D721Med (cell line): Measurements from ENCODE around the gene GLIS1.

ENCODE experiments used
- DNase-seq: peaks from one replicate; pipeline ENCODE4 v3.0.0; 2011; ENCODE audit warnings: low spot score; ENCODE audit not compliant: insufficient read length
- FAIRE-seq: peaks from 2 replicates; lab custom pipeline; 2011; peaks lifted over from hg19 to GRCh38; lab: Jason Lieb, UNC
- TF ChIP-seq, protein P1 (sequence below): IDR thresholded peaks from 2 replicates; pipeline ENCODE4 v1.5.1; 2012; ENCODE audit warnings: mild to moderate bottlenecking, control low read depth; ENCODE audit not compliant: insufficient read depth; ENCODE audit errors: missing control alignments

The GLIS1 gene

DNA sequence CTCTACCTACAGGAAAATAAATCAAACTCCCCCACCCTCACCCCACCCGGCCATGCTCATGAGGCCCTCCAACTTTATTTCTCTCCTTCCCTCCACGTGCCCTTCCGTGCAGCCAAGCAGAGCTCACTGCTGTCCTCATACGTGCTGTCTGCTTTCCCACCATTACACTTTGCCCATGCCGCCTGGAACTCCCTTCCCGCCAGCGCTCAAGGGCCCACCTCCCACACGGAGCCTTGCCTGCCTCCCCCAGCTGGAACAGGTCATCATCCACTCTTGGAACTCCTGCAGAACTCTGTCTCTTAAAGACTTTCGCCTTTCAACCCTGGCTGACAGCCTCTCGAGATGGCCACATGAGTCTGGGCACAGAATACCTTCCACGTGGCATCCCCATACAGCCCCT is 42.4 kb downstream of the GLIS1 start:
- DNase-seq (no peak), FAIRE-seq (no peak)
- TF ChIP-seq, protein P1, sequence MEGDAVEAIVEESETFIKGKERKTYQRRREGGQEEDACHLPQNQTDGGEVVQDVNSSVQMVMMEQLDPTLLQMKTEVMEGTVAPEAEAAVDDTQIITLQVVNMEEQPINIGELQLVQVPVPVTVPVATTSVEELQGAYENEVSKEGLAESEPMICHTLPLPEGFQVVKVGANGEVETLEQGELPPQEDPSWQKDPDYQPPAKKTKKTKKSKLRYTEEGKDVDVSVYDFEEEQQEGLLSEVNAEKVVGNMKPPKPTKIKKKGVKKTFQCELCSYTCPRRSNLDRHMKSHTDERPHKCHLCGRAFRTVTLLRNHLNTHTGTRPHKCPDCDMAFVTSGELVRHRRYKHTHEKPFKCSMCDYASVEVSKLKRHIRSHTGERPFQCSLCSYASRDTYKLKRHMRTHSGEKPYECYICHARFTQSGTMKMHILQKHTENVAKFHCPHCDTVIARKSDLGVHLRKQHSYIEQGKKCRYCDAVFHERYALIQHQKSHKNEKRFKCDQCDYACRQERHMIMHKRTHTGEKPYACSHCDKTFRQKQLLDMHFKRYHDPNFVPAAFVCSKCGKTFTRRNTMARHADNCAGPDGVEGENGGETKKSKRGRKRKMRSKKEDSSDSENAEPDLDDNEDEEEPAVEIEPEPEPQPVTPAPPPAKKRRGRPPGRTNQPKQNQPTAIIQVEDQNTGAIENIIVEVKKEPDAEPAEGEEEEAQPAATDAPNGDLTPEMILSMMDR, result no peak

DNA sequence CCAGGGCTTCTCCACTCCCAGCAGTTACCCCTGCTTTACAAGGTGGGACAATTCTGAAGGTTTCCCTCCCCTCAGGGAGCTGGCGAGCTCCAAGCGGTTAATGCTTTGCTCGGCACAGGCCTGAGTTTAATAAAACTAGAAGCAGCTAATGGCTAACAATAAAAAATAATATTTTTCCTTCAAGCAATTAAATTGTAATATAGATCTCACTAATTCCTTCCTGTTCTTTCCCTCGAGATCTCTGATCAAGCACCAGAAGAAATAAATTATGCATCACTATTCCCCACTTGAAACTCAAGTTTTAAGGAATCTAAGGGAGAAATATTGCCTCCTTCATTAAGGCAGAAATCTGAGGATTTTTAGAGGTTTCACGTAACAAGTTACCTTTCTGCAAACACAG is 42.9 kb downstream of the GLIS1 start:
- TF ChIP-seq, protein P1, result no peak
- FAIRE-seq (no peak), DNase-seq (no peak)

DNA sequence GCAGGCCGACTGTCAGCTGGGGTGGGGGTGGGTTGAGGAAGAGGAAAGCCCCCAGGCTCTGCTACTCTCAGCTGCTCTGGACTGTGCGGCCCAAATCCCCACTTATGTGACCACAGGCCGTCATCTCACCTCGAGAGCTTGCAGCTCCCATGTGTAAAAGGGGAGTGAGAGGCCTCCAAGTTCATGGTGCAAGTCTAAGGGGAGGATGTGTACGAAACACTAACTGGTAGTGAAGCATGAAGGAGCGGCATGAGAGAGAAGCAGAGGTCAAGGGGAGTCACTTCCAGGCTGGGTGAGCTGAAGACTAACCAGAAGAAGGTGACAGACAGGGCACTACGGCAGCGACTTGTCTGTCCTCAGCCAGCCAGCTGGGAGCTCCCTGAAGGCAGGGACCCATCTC is 43.8 kb downstream of the GLIS1 start:
- TF ChIP-seq, protein P1, result no peak

DNA sequence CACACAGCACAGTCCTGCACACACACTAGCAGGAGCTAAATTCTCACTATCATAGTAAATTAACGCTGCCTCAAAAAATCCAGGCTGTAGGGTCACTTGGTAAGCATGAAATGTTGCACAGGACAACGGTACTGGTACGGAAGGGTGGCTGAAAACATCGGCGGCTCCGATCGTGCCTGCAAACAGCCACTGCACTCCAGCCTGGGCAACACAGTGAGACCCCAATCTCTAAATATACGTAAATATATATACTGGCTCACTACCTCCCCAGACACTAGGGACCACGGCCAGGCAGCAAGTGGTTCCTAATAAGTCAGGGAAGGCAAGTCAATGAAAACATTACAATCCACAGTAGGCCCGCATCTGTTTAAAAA is 44.3 kb downstream of the GLIS1 start:
- TF ChIP-seq, protein P1, result no peak
- DNase-seq (no peak), FAIRE-seq (no peak)

More for the DNA sequence above, 43.8 kb downstream of the GLIS1 start:
- FAIRE-seq, result no peak
- DNase-seq, result no peak

DNA sequence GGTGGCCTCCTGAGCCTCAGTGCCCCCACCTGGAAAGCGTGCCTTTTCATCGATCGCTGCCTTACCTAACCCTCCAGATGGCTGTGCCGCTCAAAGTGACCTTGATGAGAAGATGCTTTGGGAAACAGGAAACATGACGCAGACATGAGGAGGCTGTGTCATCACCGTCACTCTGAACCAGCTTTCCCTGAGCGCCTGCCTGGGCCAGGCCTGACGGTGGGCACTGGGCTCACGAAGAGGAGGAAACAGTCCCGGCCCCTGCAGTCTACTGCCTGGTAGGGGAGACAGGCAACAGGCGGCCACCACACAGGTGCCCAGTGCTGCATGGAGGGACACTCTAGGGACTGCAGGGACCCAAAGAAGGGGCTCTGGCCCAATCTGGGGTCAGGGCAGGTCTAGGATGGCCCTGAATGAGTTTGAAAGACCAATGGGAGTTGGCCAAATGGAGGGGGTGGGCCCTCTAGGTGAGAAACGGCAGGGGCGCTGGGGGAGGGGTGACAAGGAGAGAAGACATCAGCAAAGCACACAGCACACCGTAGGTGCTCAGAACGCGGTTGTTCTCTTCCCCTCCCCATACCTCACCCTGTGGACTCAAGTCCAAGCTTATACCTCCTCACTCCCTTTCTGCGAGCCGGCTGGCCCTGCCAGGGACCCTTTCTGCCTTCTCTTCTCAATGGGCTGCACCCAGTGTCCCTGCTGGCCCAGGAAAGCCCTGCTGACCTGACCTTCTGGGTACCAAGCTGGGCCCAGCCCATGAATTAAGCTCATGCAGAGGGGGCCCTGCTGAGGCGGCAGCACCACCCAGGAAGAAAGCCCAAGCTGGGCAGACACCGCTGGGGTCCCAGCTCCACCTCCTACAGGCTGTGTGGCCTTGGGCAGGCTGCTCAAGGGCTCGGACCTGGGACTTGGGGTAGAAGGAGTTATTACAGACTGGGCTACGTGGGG is 44.9 kb downstream of the GLIS1 start:
- FAIRE-seq (no peak), DNase-seq (no peak)
- TF ChIP-seq, protein P1, result no peak

DNA sequence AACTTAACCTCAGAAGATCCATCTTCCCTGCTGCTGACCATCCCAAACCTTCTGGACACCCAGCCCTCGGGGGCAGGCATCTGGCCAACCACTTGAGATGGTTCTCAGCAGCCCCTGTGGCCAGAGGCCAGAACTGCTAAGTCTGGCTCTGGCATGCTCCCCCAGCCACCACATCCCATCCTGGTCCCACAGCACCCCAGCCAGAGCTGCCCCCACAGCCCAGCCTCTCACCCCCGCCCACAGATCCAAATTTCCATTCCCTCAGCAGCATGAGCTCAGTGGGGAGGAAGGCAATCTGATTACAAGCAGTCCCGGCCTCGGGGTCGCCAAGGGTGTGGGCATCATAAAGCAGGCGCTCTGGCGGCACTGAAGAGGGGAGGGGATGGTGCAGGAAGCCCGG is 45.6 kb downstream of the GLIS1 start:
- no peak for FAIRE-seq
- TF ChIP-seq, protein P1, result no peak
- no peak for DNase-seq

DNA sequence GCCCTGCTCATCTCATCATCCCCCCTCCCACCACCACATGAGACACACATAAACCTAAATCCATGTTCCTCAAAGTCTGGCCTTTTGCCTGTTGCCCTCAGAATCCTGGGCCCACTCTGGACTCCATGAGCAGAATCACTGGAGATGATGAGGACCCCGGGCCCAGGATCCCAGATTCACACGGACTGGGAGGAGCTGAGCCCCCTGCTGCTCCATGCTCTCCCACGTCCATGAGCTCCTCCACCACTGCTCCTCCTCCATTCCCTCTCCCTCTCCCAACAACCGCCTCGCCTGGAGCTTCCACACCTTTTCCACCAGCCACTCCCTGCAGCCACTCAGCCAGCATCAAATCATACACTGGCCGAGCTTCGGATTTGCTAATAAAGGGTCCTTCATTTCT is 47.6 kb downstream of the GLIS1 start:
- TF ChIP-seq, protein P1, result no peak
- no peak for FAIRE-seq
- no peak for DNase-seq
